GM19328 (cell line): ENCODE measurements around the gene LGI1.
A peak's percentile ranks its signal among the peaks of the same experiment; 100 is the strongest.

Experiments
- ATAC-seq: cut with Tn5 transposase; IDR thresholded peaks from one replicate; pipeline ENCODE4 v1.9.1; 2021; ENCODE audit warnings: mild to moderate bottlenecking, moderate library complexity; ENCODE audit not compliant: unreplicated experiment

LGI1 gene

DNA sequence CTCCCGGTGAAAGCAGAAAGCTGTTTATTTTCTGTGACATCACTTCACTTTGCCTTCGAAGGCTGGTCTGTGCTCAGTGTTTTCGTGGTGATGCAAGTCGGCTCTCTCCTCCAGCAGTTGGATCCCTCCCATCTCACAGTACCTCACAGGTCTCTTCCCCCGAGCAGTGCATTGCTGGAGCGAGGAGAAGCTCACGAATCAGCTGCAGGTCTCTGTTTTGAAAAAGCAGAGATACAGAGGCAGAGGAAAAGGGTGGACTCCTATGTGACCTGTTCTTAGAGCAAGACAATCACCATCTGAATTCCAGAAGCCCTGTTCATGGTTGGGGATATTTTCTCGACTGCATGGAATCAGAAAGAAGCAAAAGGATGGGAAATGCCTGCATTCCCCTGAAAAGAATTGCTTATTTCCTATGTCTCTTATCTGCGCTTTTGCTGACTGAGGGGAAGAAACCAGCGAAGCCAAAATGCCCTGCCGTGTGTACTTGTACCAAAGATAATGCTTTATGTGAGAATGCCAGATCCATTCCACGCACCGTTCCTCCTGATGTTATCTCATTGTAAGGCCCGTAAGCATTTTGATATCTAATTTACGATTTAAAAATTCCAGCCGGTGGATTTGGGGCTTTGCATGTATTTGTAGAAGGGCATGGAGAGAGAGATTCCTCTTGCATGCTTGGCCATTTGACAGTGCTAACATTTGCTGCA lies at the start of gene LGI1:
LGI1 (plus strand) TSS at position 136 of the 707 bp plus-strand sequence; CDS start at position 345, 209 bp downstream.
- no peak for ATAC-seq

DNA sequence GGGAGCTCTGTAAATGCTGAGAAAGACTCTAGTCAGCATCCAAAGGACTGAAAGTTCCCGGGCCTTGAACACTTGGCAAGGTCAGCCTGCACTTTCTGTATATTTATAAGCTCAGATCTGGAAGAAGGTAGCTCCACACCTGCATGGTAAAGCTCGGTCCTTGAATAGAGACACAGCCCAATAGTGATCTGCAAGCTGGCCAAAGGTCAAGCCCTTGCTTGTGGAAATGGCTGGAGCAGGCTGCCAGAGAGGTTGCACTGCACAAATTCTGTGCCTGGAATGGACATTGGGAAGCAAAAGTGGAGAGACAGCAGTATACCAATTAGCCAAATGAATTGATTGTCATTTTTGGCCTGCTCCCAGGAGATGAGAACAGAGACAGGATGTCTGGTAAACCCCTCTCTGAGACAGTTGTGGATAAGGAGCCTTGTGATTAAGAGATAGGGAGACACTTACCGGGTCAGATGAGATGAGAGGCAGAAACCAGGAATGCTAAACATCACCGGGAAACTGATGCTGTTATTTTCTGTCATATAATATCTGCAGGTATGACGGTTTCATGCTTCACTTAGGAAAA lies 47.3 kb upstream of the LGI1 start:
- no peak for ATAC-seq

DNA sequence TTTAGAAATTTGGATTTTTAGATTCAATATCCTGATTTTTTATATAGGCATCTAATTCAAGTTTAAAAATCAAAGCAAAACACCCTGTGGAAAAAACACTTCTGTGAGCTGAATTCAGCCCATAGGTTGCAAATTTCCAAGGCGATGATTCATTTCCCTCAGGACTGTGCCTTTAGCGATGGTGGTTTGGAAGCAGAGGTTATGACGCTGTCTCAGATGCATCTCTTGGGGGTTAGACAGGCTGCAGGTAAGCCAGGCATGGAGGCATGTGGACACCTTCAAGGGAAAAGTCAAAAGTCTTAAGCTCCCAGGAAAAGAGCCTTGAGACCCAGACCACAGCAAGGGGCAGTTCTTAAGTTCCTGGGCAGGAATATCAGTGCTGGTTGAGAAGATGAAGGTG lies 45.8 kb upstream of the LGI1 start:
- ATAC-seq = no peak

DNA sequence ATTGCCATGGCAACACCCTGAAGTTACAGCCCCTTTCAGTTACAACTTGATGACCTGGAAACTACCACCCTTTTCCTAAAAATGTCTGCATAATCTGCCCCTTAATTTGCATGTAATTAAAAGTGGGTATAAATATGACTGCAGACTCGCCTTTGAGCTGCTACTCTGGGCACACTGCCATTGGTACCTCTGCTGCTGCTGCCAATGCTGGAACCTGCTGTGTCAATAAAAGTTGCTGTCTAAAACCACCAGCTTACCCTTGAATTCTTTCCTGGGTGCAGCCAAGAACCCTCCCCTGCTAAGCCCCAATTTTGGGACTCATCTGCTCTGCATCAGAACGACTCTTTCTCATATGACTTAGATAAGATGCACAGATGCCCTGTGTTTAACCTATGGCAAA lies 45.1 kb upstream of the LGI1 start:
- no peak for ATAC-seq

DNA sequence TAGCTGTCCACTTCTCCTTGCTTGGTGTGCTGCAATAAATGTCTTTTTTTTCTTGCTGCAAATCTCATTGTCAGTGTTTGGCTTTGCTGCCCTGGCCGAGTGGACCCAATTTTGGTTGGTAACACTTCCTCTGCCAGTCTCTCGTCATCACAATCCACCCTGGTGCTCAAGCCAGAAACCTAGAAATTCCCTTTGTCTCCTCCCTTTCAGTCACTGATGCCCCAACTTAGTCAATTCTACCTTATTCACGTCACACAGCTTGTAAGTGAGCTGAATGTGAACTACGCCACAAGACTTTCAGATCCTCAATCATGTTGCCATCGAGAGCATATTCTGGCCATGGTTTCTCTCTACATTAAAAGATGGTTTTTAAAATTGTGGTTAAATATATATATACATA lies 42.4 kb upstream of the LGI1 start:
- peak; percentile 63 for ATAC-seq

DNA sequence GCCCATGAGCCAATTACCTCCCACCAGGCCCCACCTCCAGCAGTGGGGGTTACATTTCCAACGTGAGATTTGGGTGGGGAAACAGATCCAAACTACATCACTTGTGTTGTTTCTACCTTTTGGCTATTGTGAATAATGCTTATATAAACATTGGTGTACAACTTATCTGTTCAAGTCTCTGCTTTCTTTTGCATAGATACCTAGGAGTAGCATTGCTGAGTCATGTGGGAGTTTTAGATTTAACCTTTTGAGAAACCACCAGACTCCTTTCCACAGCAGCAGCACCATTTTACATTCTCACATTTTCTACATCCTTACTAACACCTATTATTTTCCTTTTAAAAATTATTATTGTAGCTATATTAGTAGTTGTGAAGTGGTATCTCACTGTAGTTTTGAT lies 41.0 kb upstream of the LGI1 start:
- ATAC-seq = no peak

DNA sequence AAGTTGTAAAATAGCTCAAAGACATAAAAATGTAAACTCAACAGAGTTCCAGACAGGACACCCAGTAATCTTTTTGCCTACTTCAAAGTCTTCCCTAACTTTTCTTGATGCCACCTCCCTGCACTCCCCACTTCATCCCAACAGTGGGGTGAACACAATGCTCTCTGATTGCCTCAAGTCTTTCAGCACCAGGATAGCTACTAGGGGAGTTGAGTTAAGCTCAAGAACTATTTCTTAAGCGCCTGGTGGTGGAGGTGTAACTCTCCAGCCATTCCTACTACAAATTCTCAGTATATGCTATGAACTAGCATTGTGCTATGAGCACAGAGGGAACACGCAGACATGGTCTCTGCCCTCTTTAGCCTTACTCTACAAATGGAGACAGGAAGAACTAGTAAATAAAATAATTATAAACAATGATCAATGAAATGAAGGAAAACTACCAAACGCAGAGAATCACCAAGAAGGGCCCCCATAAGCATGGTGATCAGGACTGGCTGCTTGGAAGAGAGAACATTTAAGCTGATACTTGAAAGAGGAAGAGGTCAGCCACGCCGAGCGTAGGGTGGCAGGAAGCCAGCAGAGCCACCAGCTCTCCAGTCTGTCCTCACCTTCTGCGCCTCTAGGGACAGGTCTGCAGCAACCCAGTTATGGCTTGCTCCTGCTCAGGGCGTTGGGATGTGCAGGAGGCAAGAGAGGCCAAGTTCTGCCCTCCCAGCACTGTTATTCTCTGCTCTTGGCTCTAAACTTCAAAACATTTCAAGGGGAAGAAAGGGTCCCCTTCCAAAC lies 38.6 kb upstream of the LGI1 start:
- peak; percentile 55 for ATAC-seq

DNA sequence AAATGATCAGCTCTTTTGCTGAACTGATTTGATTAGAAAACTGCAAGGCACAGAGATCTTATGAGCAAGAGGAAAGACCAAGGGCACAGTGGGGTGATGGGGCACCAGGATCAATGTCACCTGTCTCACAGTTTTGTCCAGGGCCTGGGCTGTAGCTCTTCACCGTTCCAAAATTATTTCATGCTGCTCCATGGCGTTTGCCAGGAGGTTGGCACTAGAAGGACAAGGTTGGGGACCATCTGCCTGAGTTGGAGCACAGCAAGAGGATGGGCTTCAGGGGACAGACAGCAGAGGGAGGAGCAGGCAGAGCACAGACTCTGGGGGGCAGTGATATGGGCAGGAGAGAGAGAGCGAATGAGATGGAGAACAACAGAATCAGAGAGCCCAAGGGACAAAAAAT lies 37.8 kb upstream of the LGI1 start:
- no peak for ATAC-seq

DNA sequence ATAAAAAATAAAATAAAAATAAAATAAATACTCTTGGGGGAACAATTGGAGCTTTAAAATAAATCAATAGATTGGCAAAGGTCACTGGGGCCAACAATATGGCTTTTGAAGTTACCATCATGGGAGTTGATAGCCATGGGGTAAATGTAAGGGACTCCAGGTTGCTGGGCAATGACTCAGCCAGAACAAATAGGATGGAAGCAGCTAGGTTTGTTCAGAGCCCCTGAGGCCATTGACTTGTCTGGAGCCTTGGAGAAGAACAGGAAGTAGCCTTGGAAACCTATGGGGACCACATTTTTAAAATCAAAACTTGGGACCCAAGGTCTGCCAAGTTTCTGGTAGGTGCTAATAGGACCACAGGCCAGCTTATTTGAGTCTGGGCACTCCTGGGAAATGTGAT lies 35.2 kb upstream of the LGI1 start:
- no peak for ATAC-seq

DNA sequence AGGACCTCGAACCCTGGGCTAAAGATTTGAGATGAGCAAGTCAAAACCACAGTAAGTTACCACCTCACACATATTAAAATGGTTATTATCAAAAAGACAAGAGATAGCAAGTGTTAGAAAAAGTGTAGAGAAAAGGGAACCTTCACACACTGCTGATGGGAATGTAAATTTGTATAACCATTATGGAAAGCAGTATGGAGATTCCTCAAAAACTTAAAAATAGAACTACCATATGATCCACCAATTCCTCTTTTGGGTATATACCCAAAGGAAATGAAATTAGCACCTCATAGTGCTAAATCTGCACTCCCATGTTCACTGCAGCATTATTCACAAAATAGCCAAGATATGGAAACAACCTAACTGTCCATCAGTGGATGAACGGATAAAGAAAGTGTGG lies 34.6 kb upstream of the LGI1 start:
- no peak for ATAC-seq

DNA sequence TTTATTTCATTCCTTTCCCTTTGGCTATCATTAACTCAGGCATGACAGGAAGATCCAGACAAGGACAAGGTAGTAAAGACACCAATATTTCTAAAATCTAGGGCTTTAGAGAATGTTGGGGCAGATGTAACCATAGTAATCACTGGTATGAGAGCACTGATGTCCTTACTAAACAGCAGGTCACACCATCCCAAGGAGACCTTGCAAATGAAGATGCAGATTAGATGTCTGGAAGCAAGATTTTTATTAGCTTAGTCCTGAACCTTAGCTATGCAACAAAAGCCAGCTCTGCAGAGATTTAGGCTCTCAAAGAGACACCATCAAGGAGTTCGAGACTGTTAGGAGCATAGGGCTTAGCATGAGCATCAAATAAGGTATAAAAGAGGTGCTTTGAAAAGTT lies 31.7 kb upstream of the LGI1 start:
- no peak for ATAC-seq

DNA sequence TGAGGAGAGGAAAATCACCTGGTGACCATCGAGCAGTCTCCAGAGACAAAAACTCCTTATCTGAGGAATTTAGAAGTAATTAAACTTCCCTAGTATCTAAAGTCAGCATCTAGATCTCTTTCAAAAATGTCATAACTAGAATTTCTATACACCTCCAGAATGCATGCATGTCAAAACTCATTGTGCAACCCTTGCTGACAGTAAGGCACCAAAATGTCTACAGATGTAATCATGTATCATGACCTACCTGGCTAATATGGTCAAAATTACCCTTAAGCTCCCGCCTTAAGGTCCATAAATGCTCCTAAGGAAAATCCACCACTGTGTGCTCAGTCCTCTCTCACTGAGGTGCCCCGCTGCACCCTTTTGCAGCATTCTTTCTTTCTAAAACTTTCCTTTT lies 16.4 kb upstream of the LGI1 start:
- ATAC-seq = no peak

DNA sequence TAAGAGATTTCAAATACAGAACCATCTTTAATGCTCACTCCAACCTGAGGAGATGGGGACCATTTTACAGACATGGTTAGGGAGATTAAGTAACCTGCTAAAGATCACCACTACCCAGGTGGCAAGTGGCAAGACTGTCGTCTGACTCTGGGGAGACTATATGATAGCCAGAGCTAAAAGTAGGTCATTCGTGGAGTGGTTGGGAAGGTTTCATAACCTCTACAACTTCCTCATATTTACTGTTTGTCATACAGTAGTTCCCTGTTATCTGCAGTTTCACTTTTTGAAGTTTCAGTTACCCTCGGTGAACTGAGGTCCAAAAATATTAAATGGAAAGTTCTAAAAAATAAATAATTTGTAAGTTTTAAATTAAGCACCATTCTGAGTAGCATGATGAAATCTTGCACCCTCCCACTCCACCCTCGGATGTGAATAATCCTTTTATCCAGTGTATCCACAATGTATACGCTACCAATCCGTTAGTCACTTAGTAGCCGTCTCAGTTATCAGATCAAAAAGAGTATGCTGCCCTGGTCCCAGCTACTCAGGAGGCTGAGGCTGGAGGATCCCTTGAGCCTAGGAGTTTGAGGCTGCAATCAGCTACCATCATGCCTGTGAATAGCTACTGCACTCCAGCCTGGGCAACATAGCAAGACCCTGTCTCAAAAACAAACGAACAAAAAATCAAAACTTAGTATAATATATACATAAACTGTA lies 14.9 kb upstream of the LGI1 start:
- peak; percentile 82 for ATAC-seq

DNA sequence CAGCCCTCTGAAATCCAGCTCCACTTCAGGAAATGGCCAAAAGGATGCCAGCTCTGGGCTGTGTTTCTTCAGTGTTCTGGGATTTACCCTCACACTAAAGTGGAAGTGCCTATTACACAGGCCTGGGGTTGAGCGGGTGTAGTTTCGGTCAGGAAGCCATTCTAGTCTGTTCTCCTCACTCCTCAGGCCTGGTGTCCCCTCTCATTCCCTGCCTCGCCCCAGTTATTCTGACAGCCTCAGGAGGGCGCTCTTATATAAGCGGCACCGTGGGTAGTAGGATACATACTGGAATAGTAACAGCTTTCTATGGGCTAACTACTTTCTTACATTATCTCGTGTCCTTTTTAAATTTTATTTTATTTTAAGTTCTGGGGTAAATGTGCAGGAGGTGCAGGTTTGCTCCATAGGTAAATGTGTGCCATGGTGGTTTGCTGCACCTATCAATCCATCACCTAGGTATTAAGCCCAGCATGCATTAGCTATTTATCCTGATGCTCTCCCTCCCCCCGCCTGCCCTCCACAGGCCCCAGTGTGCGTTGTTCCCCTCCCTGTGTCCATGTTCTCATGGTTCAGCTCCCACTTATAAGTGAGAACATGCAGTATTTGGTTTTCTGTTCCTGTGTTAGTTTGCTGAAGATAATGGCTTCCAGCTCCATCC lies 12.2 kb upstream of the LGI1 start:
- ATAC-seq = no peak

DNA sequence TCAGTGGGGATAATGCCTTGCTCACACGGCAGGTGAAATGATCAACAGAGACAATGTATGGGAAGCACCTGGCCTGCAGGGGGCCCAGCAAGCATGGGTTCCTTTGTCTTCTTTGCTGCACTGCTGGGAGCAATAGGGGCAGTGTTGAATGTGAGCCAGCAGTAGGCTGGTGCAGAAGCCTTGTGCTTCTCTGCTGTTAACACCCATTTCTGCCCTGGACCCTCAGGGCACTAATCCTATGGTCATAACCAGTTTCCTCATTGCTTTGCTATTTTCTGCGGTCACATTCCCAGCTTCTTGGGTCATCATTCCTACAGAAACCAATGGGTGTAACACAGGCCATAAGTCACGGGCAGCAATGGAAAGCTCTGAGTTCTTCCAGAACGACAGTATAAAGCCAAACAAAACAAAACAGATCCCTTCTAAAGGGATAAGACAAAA lies 10.9 kb upstream of the LGI1 start:
- ATAC-seq = no peak

DNA sequence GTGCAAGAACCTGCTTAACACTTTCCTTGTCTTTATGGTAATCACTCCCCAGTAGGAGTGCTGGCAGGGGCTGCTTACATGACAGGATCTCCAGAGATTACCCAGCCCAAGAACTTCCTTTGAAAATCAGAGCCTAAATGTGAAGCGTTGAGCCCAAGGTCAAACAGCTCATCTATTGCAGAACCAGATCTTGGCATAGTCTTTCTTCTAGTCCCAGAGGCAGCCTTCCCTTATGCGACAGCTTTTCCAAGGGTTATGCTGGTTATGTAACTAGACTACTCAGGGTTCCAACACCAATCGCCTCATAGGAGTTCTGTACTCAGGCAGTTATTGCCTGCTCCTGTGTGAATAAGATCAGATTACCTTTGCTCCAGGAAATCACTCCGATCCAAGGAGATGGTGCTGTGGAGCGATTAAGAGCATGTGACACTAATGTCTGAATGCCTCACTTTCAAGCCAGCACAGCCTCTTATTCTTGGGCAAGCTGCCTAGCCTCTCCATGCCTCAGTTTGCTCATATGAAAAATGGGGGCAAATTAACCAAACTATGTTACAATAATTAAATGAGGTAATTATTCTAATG lies 8.4 kb upstream of the LGI1 start:
- no peak for ATAC-seq

DNA sequence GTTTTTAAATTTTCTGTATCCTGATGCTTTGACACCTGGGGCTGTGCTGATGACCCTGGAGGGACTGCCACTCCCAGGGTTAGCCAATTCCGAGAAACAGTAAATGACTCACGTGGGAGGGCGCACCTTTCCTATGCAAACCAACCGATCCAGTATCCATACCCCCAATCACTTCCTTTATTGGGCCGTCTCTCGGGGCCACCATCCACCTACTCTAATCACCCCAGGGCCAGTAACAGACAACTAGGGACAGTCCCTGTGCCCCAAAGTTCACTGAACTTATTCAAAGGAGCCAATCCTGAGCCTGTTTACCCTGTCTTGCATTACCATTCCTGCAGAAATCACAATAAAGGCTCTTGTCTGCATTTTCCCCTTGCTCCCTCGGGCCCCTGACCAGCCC lies 6.6 kb upstream of the LGI1 start:
- ATAC-seq = no peak

DNA sequence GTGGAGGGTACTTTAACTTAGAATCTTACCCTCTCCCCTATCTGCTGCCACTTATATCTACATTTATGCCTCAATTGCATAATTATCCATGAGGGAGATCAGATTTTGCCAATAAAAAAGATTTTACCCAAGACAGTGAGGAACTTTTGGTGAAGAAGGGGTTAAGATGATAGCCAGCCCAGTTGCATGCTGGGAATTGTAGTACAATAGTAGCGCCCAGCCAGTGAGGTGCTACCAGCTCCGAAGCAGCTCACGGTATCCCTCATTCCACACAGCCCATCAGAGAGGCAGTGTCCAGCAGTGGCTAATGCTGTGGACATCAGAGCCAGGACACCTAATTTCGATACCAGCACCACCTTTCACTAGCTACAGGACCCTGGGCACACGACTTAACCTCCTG lies 5.9 kb upstream of the LGI1 start:
- ATAC-seq = no peak

DNA sequence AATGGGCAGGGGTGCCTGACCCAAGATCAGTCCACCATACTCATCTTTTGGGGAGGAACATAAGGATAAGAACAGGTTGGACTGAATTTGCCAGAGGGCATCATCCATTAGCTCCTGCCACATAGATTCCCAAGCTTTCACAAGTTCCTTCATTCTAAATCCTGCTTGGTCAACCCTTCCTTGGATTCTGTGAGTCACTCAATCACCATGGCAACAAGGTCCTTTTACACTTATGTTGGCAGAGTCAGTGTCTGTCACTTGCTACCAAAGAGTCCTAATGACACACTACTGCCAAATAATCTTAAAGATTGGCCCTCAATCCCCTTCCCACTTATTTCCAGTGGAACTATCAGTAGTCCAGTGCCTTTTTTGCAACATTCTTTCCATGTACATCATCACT lies 5.0 kb upstream of the LGI1 start:
- no peak for ATAC-seq

DNA sequence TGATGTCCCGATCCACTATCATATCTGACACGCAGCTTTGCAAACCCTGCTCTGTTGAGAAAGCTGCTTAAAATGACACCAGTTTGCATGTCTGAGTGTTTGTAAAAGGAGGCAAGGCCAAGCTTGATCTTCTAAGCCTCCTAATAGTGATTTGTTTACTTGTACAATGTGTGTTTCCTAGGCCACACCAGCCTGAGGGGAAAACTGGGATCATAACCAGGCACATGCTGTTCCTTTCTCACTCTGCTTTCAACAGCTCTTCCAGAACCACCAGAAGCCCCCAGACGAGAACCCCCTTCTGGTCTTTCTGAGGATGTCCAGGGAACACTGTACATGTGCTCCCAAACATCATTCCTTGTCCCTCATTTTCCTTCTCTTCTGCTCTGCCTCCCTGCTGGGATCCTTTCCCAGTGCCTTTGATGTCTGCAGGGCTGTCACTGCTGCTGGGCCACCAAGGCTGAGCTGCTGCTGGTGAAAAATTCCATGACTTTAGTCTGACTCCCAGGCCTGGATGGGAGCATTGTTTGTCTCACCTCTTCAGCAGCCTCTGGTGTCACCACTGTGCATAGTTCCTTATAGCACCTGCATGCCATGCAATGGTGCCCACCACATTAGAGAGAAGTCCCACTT lies 4.0 kb upstream of the LGI1 start:
- no peak for ATAC-seq
